T-cell (primary cell): ENCODE results near the gene PLEKHM3. TPM values are rescaled to one million over a fixed set of nuclear protein-coding genes. Genes with fewer than 3 reads are reported as not detected.

Experiments
- ATAC-seq, 4 experiments: fragments of 200-7000 bp in 3 of 4; fragments of 150-1000 bp in 1 of 4; cut with Tn5 transposase; replicated peaks in 1 of 4; 1 replicate in 3 of 4; 2 replicates in 1 of 4; pipeline ENCODE4 v1.10.0; 2021; ENCODE audit warnings: moderate library complexity in 3 of 4, mild to moderate bottlenecking in 2 of 4, moderate number of reproducible peaks in 1 of 4
- CTCF ChIA-PET, 2 donors: fragments of 300-600 bp; sonication (Branson Sonifier 250); formaldehyde crosslinking; loops; one replicate each; lab custom pipeline; 2022; ENCODE audit warnings: antibody characterized with exemption in 2 of 2; lab: Charles Lee
- POLR2A ChIA-PET, 2 donors: fragments of 300-600 bp; sonication (Branson Sonifier 250); formaldehyde crosslinking; loops; one replicate each; lab custom pipeline; 2022; ENCODE audit warnings: antibody characterized with exemption in 2 of 2; lab: Charles Lee
- DNase-seq, 35 experiments: peaks; one replicate each; pipeline versions ENCODE4 v3.0.0 to v3.0.0-alpha.2; 2013 to 2023
- H3K27ac ChIP-seq: one replicate; pipeline ENCODE4 v1.5.1; 2013; ENCODE audit warnings: low read length
- H3K27me3 ChIP-seq, 2 experiments: replicated peaks in 1 of 2; 1 replicate in 1 of 2; 2 replicates in 1 of 2; pipeline versions ENCODE4 v1.6.1 to v1.7.0; 2013; ENCODE audit warnings: low read length in 1 of 2, mixed read lengths in 1 of 2; ENCODE audit not compliant: control insufficient read depth in 2 of 2, insufficient read depth in 2 of 2; ENCODE audit errors: extremely low read depth in 1 of 2
- H3K36me3 ChIP-seq, 2 donors: 1 replicate in 1 of 2; 2 replicates in 1 of 2; pipeline versions ENCODE4 v1.6.1 to v1.7.0; 2013; ENCODE audit warnings: low read length in 1 of 2; ENCODE audit not compliant: control insufficient read depth in 2 of 2, insufficient read depth in 1 of 2; ENCODE audit errors: extremely low read depth in 1 of 2
- H3K4me1 ChIP-seq, 2 experiments: 1 replicate in 1 of 2; 2 replicates in 1 of 2; pipeline versions ENCODE4 v1.6.1 to v1.7.0; 2013; ENCODE audit warnings: low read length in 2 of 2, mixed read lengths in 1 of 2; ENCODE audit not compliant: insufficient read depth in 2 of 2, control insufficient read depth in 1 of 2; ENCODE audit errors: extremely low read depth in 1 of 2
- H3K4me3 ChIP-seq, 2 donors: 1 replicate in 1 of 2; 2 replicates in 1 of 2; pipeline versions ENCODE4 v1.5.1 to v1.7.0; 2013; ENCODE audit warnings: mild to moderate bottlenecking in 2 of 2, low read length in 1 of 2, moderate library complexity in 1 of 2; ENCODE audit not compliant: control insufficient read depth in 1 of 2; ENCODE audit errors: extremely low read depth in 1 of 2
- H3K9me3 ChIP-seq: 2 replicates; pipeline ENCODE4 v1.7.0; 2013
- H3K27ac Mint-ChIP-seq, 2 donors: one replicate each; pipeline ENCODE4 v1.8.0; 2020 to 2021; ENCODE audit warnings: mild to moderate bottlenecking in 2 of 2, mixed read lengths in 2 of 2
- H3K27me3 Mint-ChIP-seq, 2 donors: one replicate each; pipeline ENCODE4 v1.8.0; 2021 to 2022; ENCODE audit warnings: mixed read lengths in 2 of 2
- H3K36me3 Mint-ChIP-seq: one replicate; pipeline ENCODE4 v1.8.0; 2021; ENCODE audit warnings: mixed read lengths
- H3K4me1 Mint-ChIP-seq, 3 donors: one replicate each; pipeline ENCODE4 v1.8.0; 2020 to 2022; ENCODE audit warnings: mixed read lengths in 3 of 3, mild to moderate bottlenecking in 1 of 3
- H3K4me3 Mint-ChIP-seq, 3 donors: one replicate each; pipeline ENCODE4 v1.8.0; 2020 to 2022; ENCODE audit warnings: mild to moderate bottlenecking in 3 of 3, mixed read lengths in 3 of 3, moderate library complexity in 3 of 3
- H3K9me3 Mint-ChIP-seq, 3 donors: one replicate each; pipeline ENCODE4 v1.8.0; 2020 to 2022; ENCODE audit warnings: mixed read lengths in 3 of 3
- WGBS: methylation state at CpG from one replicate; pipeline ENCODE4 v1.1.5; 2013; ENCODE audit warnings: missing lambda C conversion rate; ENCODE audit not compliant: insufficient coverage; 5-methylcytosine and 5-hydroxymethylcytosine counted together
- total RNA-seq, 35 experiments: library from RNA in 6 of 35; stranded (reverse) in 6 of 35; fragments of 120-200 nt in 1 of 35; gene quantifications; one replicate each; pipeline versions ENCODE4 v1.2.1 to v1.2.4 and lab custom pipeline; 2013 to 2026

PLEKHM3 gene
- total RNA-seq, 5 donors from 2014 or later (not counting 1 experiment from before 2014, with no cell fraction given): 12.3 to 18.1 (median 13.9) TPM

DNA sequence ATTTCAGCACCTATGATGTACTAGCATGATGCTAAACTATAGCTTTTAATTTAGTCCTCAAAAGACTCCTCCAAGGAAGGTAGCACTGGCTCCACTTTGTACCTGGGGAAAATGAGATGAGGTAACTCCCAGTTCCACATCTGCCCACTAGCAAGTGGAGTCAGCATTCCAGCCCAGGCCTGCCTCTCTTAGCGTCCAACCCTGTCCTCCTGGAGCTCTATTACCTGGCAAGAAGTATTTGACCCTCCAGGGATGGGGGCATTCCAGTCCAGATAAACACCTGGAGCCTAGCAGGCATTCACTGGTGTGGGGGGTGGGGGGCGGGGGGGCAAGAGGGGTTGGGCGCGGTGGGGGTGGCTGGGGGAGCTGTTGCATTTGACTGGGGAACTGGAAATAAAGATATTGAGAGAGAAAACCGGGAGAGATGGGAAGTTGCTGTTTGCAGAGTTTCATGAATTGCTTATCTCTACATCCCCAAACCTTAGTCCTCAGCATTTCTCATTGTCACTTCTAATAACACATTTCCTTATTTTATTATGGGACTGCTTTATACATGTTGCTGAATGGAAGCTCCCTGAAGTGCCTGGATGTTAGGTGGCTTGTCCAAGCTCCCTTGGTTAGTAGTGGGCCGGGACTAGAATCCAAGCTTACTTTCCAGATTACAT, 233.6 kb downstream of the PLEKHM3 start:
- Mint-ChIP-seq H3K4me1 (no peaks in the 10 kb centered on the region), H3K27me3 (peaks cover 8 to 17% of the 10 kb centered on the region in 2 donors), H3K4me3 (no peak overlapping the region), H3K27ac (no peak overlapping the region), H3K9me3 (no peaks in the 10 kb centered on the region), H3K36me3 (no peaks in the 10 kb centered on the region)
- H3K36me3 ChIP-seq: no peaks in the 10 kb centered on the region
- DNase-seq (no peak), ATAC-seq (no peak)
- CTCF ChIA-PET: interaction anchor here in 1 of 2 donors (0.7 kb wide), 1 partner anchor 45 kb away, joined by 3 read pairs; no protein-coding TSS in a partner anchor
- peaks cover 0 to 12% of the 10 kb centered on the region in 2 experiments for H3K27me3 ChIP-seq
- no peak overlapping the region for H3K27ac ChIP-seq
- no peaks in the 10 kb centered on the region for H3K9me3 ChIP-seq
- no peaks in the 10 kb centered on the region for H3K4me1 ChIP-seq
- POLR2A ChIA-PET: interaction anchor here in 1 of 2 donors (0.6 kb wide), 1 partner anchor 512 kb away, joined by 3 read pairs; no protein-coding TSS in a partner anchor
- no CpG with 5 or more reads among the region's 6 CpGs for WGBS
- no peak overlapping the region for H3K4me3 ChIP-seq

DNA sequence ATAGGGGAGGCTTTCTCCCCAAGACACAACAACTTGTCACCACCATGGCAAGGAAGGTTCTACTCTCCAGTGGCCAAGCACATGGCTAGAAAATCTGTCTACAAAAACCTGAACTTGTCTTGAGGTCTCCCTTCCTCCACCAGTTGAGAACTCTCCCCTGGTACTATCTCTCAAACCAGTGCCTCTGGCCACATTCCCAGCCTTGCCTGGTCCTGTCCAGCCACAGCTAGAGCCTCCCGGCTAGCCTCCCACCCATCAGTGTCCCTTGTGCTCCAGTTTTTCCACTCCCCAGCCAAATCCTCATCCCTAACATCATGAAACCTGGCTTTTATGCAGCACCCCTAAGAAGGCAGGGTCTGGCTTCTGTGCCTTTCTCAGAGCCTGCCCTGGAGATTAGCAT, 234.4 kb downstream of the PLEKHM3 start:
- Mint-ChIP-seq H3K4me3 (no peak overlapping the region), H3K27ac (no peak overlapping the region), H3K9me3 (no peaks in the 10 kb centered on the region), H3K36me3 (no peaks in the 10 kb centered on the region), H3K27me3 (peaks cover 8 to 17% of the 10 kb centered on the region in 2 donors), H3K4me1 (no peaks in the 10 kb centered on the region)
- POLR2A ChIA-PET: no interaction called here
- H3K27ac ChIP-seq: no peak overlapping the region
- CTCF ChIA-PET: no interaction called here
- ATAC-seq (no peak), DNase-seq (no peak)
- H3K27me3 ChIP-seq: peaks cover 0 to 12% of the 10 kb centered on the region in 2 experiments
- H3K9me3 ChIP-seq: no peaks in the 10 kb centered on the region
- 100% methylated on average over 1 of the region's 1 CpG for WGBS
- no peak overlapping the region for H3K4me3 ChIP-seq
- no peaks in the 10 kb centered on the region for H3K4me1 ChIP-seq
- H3K36me3 ChIP-seq: no peaks in the 10 kb centered on the region

DNA sequence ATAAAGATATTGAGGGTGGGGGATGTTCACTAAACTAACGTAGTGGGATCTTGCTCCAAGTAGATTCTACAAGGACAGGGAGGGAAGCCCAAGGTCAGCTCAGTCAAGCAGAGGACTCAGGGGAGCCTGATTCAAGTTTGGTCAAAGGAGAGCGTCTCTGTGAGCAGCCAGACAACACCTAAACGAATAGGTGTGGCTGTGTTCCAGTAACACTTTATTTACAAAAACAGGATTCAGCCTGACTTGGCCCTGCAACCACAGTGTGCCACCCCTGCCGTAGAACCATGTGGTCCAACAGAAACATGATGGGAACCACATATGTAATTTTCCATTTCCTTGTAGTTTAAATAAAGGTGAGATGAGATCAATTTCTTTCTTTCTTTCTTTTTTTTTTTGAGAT, 237.5 kb downstream of the PLEKHM3 start:
- no peak for DNase-seq
- no peak for ATAC-seq

DNA sequence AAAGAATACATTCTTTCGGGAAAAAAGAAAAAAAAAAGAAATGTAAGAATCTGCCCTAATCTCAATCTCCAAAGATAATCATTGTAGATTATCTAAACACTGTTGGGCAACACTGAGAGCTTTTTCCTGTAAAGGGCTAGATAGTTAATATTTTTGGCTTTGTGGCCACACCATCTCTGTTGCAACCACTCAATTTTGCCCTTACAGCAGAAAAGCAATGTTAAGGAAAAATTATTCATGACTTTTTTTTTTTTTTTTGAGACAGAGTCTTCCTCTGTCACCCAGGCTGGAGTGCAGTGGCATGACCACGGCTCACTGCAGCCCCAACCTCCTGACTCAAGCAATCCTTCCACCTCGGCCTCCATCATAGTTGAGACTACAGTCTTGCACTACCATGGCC, 238.3 kb downstream of the PLEKHM3 start:
- Mint-ChIP-seq H3K4me1 (no peaks in the 10 kb centered on the region), H3K27me3 (peaks cover 3 to 8% of the 10 kb centered on the region in 2 donors), H3K4me3 (no peak overlapping the region), H3K27ac (no peak overlapping the region), H3K36me3 (no peaks in the 10 kb centered on the region), H3K9me3 (no peaks in the 10 kb centered on the region)
- ChIA-PET POLR2A (no interaction called here), CTCF (no interaction called here)
- no peak for ATAC-seq
- Histone ChIP-seq H3K4me1 (no peaks in the 10 kb centered on the region), H3K36me3 (no peaks in the 10 kb centered on the region), H3K27ac (no peak overlapping the region), H3K4me3 (no peak overlapping the region), H3K9me3 (no peaks in the 10 kb centered on the region), H3K27me3 (no peaks in the 10 kb centered on the region)
- DNase-seq: no peak
- no CpG with 5 or more reads among the region's 3 CpGs for WGBS

More for the DNA sequence above, 237.5 kb downstream of the PLEKHM3 start:
- ChIA-PET CTCF (no interaction called here), POLR2A (no interaction called here)
- H3K4me1 ChIP-seq: no peaks in the 10 kb centered on the region
- H3K9me3 ChIP-seq: no peaks in the 10 kb centered on the region
- H3K27ac Mint-ChIP-seq: no peak overlapping the region
- H3K27me3 ChIP-seq: no peaks in the 10 kb centered on the region
- no peak overlapping the region for H3K4me3 ChIP-seq
- whole genome bisulfite sequencing: 63% methylated on average over 1 of the region's 4 CpGs
- no peak overlapping the region for H3K27ac ChIP-seq
- H3K36me3 Mint-ChIP-seq: no peaks in the 10 kb centered on the region
- H3K4me3 Mint-ChIP-seq: no peak overlapping the region
- peaks cover 3 to 11% of the 10 kb centered on the region in 2 donors for H3K27me3 Mint-ChIP-seq
- H3K4me1 Mint-ChIP-seq: no peaks in the 10 kb centered on the region
- no peaks in the 10 kb centered on the region for H3K36me3 ChIP-seq
- no peaks in the 10 kb centered on the region for H3K9me3 Mint-ChIP-seq

DNA sequence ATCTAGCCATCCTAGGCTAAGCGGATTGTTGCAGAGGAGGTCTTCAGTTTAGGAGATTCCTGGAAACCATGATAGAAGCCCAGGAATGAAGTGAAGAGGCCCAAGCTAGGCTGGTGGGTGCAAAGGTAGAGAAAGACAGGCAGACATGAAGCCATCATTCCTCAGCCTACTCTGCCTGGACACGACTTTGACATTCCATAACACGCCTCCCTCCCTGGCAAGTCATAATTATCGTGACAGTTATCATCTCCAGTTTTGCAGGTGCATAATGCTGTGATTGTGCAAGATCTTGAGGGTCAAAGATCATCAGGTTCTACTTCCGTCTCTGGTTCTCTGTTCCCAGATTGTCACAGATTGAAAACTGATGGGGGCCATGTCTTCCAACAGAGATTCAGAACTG, 240.4 kb downstream of the PLEKHM3 start:
- no peaks in the 10 kb centered on the region for H3K9me3 ChIP-seq
- no peak overlapping the region for H3K27ac ChIP-seq
- DNase-seq (no peak), ATAC-seq (no peak)
- 90% methylated on average over 1 of the region's 5 CpGs for WGBS
- H3K4me1 ChIP-seq: no peaks in the 10 kb centered on the region
- H3K27ac Mint-ChIP-seq: no peak overlapping the region
- ChIA-PET POLR2A (interaction anchor here in 1 of 2 donors (0.5 to 0.6 kb wide), 2 partner anchors 11 to 25 kb away, joined by 3 to 7 read pairs; no protein-coding TSS in a partner anchor), CTCF (no interaction called here)
- H3K4me3 ChIP-seq: no peak overlapping the region
- no peaks in the 10 kb centered on the region for H3K4me1 Mint-ChIP-seq
- H3K4me3 Mint-ChIP-seq: no peak overlapping the region
- peaks cover 2 to 3% of the 10 kb centered on the region in 2 donors for H3K27me3 Mint-ChIP-seq
- H3K36me3 Mint-ChIP-seq: no peaks in the 10 kb centered on the region
- H3K27me3 ChIP-seq: no peaks in the 10 kb centered on the region
- H3K9me3 Mint-ChIP-seq: no peaks in the 10 kb centered on the region
- no peaks in the 10 kb centered on the region for H3K36me3 ChIP-seq

DNA sequence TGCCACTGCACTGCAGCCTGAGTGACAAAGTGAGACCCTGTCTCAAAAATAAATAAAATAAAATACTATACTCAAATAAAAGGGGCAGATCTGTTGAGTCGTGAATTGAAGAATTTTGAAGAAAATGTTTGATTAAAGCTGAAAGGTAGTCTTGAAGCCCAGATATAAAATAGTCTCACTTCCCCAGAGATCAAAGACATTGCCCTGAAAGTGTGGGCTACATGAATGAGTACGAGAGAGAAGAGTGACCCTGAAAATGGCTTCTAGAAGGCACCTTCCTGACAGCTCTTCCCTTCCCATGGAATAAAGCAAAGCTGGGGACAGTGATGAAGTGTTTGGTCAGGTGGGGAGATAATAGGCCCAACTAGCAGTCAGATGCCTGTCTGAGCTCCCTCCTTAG, 241.8 kb downstream of the PLEKHM3 start:
- WGBS: no CpG with 5 or more reads among the region's 2 CpGs
- Histone ChIP-seq H3K9me3 (no peaks in the 10 kb centered on the region), H3K4me3 (no peak overlapping the region), H3K4me1 (no peaks in the 10 kb centered on the region), H3K27me3 (no peaks in the 10 kb centered on the region), H3K27ac (no peak overlapping the region), H3K36me3 (no peaks in the 10 kb centered on the region)
- no peak for ATAC-seq
- no peak for DNase-seq
- H3K36me3 Mint-ChIP-seq: no peaks in the 10 kb centered on the region
- peaks cover 2 to 3% of the 10 kb centered on the region in 2 donors for H3K27me3 Mint-ChIP-seq
- no peak overlapping the region for H3K27ac Mint-ChIP-seq
- no peaks in the 10 kb centered on the region for H3K9me3 Mint-ChIP-seq
- CTCF ChIA-PET: interaction anchor here in 1 of 2 donors (0.6 kb wide), 2 partner anchors 77 to 279 kb away, joined by 3 read pairs; no protein-coding TSS in a partner anchor
- POLR2A ChIA-PET: interaction anchor here in 1 of 2 donors (0.9 kb wide), 1 partner anchor 72 kb away, joined by 3 read pairs; the partner anchor contains the start of gene CCNYL1
- no peak overlapping the region for H3K4me3 Mint-ChIP-seq
- H3K4me1 Mint-ChIP-seq: no peaks in the 10 kb centered on the region
